ENCODE measurements around the gene WFDC5.

- TF ChIP-seq POLR2A (IDR thresholded peaks at IDR 0.05) (no peak), CTCF (IDR thresholded peaks at IDR 0.05) (no peak), EP300 (IDR thresholded peaks at IDR 0.05) (no peak)
Observed at GRCh38 chr20:45104786-45105185, 10.2 kb downstream of the WFDC5 start.

Data from sigmoid colon (tissue), 4 donors.